Panc1 (cell line): ENCODE results near the gene SETD2. TPM values are rescaled to one million over a fixed set of nuclear protein-coding genes. Genes with fewer than 3 reads are reported as not detected.

Experiments used
- ATAC-seq: fragments of 200-7000 bp; cut with Tn5 transposase; 2 replicates; pipeline ENCODE4 v1.9.1; 2020; ENCODE audit warnings: mild to moderate bottlenecking, moderate library complexity
- BruUV-seq: library from RNA; stranded (reverse); fragments of 400-500 nt; replicated peaks from 2 replicates; lab custom pipeline; 2021; lab: Mats Ljungman, UMichigan
- CTCF ChIA-PET: fragments of 300-600 bp; sonication (Branson Sonifier 250); formaldehyde crosslinking; loops from one replicate; lab custom pipeline; 2022; ENCODE audit warnings: antibody characterized with exemption; lab: Charles Lee
- POLR2A ChIA-PET: fragments of 300-600 bp; sonication (Branson Sonifier 250); formaldehyde crosslinking; loops from one replicate; lab custom pipeline; 2022; ENCODE audit warnings: antibody characterized with exemption; lab: Charles Lee
- DNase-seq: peaks from one replicate; pipeline ENCODE4 v3.0.0-alpha.2; 2010; ENCODE audit warnings: low read depth, low spot score
- H3K27ac ChIP-seq: 2 replicates; pipeline ENCODE4 v1.5.1; 2011; ENCODE audit warnings: mild to moderate bottlenecking, low read length, inconsistent platforms
- H3K27me3 ChIP-seq: fragments of 200-500 bp; sonication (Bioruptor generic); 2 replicates; pipeline ENCODE4 v1.6.0; 2014; ENCODE audit warnings: low read length, inconsistent platforms; ENCODE audit not compliant: control insufficient read depth, insufficient read depth
- H3K36me3 ChIP-seq: fragments of 200-500 bp; sonication (Bioruptor generic); 2 replicates; pipeline ENCODE4 v1.5.1; 2014; ENCODE audit warnings: inconsistent platforms, mild to moderate bottlenecking, low read length, moderate library complexity; ENCODE audit not compliant: control insufficient read depth, insufficient read depth
- H3K4me1 ChIP-seq: 2 replicates; pipeline ENCODE4 v1.5.1; 2011; ENCODE audit warnings: inconsistent platforms, mild to moderate bottlenecking, low read length, moderate library complexity; ENCODE audit not compliant: control insufficient read depth, insufficient read depth
- H3K4me3 ChIP-seq, 2 experiments: 2 replicates each; pipeline ENCODE4 v1.5.1; 2011 to 2012; ENCODE audit warnings: low read depth in 2 of 2, low read length in 2 of 2, mild to moderate bottlenecking in 2 of 2, inconsistent platforms in 1 of 2, moderate library complexity in 1 of 2
- H3K9me3 ChIP-seq: fragments of 200-500 bp; sonication (Bioruptor generic); 2 replicates; pipeline ENCODE4 v1.5.1; 2014; ENCODE audit warnings: low read depth, mild to moderate bottlenecking, inconsistent platforms, low read length, moderate library complexity; ENCODE audit not compliant: control insufficient read depth, insufficient read depth
- POLR2AphosphoS5 ChIP-seq: IDR thresholded peaks from 2 replicates; pipeline ENCODE4 v1.6.1; 2012; ENCODE audit warnings: mild to moderate bottlenecking, low read depth, low read length, moderate library complexity
- REST ChIP-seq, 2 experiments: IDR thresholded peaks; 2 replicates each; pipeline ENCODE4 v1.6.1; 2011 to 2012; ENCODE audit warnings: low read depth in 2 of 2, control low read depth in 1 of 2, low read length in 1 of 2, mild to moderate bottlenecking in 1 of 2, moderate library complexity in 1 of 2; ENCODE audit not compliant: insufficient read depth in 1 of 2
- SIN3A ChIP-seq: IDR thresholded peaks from 2 replicates; pipeline ENCODE4 v1.6.1; 2012; ENCODE audit warnings: low read depth, mild to moderate bottlenecking, low read length, moderate library complexity, borderline replicate concordance; ENCODE audit not compliant: insufficient read depth
- TCF7L2 ChIP-seq: IDR thresholded peaks from 2 replicates; pipeline ENCODE4 v1.6.1; 2011; ENCODE audit warnings: mild to moderate bottlenecking, low read depth, low read length, inconsistent platforms
- in situ Hi-C: cut with HindIII; loops from 2 replicates; pipeline ENCODE4 v1.10.0; 2016; ENCODE audit warnings: low sequenced_read_pairs, low pct_unique_long_range_greater_than_20kb
- intact Hi-C: fragments of 100-400 bp; cut with micrococcal nuclease; formaldehyde crosslinking; loops from one replicate; pipeline ENCODE4 v1.10.0; 2022; ENCODE audit not compliant: unreplicated experiment
- total RNA-seq: library from RNA; stranded (reverse); gene quantifications from one replicate; pipeline ENCODE4 v1.2.1, GENCODE V29; 2021; ENCODE audit not compliant: unreplicated experiment
- TF ChIP-seq, protein P1 (sequence below): fragments of 450-650 bp; IDR thresholded peaks from 2 replicates; pipeline ENCODE4 v1.5.1; 2017; ENCODE audit warnings: mild to moderate bottlenecking

Gene SETD2
- total RNA-seq, 1 experiment from 2014 or later = 32.6 TPM

GRCh38 chr3:47065681-47066080, 98.2 kb downstream of the SETD2 start:
- no peaks in the 10 kb centered on the region; the same call in 1 of the 2 replicates for H3K36me3 ChIP-seq

DNA sequence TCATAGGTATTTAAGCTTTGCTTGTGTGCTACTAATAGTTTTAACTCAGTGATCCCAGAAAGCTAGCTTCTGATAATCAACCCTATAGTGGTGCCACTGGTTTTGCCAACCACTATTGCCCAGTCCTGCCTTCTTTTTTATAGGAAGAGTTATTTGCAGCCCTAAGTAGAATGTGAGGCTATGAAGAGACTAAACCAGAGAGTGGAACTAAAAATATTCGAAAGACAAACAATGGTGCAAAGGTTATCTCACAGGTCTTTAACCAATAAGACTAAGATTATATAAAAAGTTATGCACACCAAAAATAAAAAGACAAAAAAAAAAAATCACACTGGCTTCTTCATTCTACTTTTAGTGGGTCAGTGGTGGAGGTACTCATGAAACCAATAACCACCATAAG, 98.9 kb downstream of the SETD2 start:
- Histone ChIP-seq H3K9me3 (no peaks in the 10 kb centered on the region), H3K4me1 (no peaks in the 10 kb centered on the region), H3K36me3 (no peaks in the 10 kb centered on the region; the same call in 1 of the 2 replicates), H3K27me3 (no peaks in the 10 kb centered on the region), H3K27ac (no peak overlapping the region), H3K4me3 (no peak overlapping the region)
- in situ Hi-C loops (no loop called here), intact Hi-C loops (no loop called here)
- DNase-seq = no peak
- no TSS peak for BruUV-seq
- TF ChIP-seq POLR2AphosphoS5 = no peak
- no peak for TF ChIP-seq TCF7L2
- no peak for ATAC-seq
- ChIA-PET CTCF (no interaction called here), POLR2A (no interaction called here)

More at GRCh38 chr3:47065681-47066080, 98.2 kb downstream of the SETD2 start:
- no TSS peak for BruUV-seq
- intact Hi-C loops = no loop called here
- Histone ChIP-seq H3K4me3 (no peak overlapping the region), H3K4me1 (no peaks in the 10 kb centered on the region), H3K9me3 (no peaks in the 10 kb centered on the region), H3K27me3 (no peaks in the 10 kb centered on the region), H3K27ac (no peak overlapping the region)
- ChIA-PET POLR2A (no interaction called here), CTCF (no interaction called here)
- no peak for ATAC-seq
- no peak for DNase-seq
- in situ Hi-C loops = no loop called here
- TF ChIP-seq SIN3A (no peak), REST (IDR thresholded peaks at IDR 0.05; ENCODE audit: insufficient read depth in 1 of 2, low read depth in 2 of 2, low read length in 1 of 2) (no peak), TCF7L2 (no peak), POLR2AphosphoS5 (no peak)
- TF ChIP-seq, protein P1, sequence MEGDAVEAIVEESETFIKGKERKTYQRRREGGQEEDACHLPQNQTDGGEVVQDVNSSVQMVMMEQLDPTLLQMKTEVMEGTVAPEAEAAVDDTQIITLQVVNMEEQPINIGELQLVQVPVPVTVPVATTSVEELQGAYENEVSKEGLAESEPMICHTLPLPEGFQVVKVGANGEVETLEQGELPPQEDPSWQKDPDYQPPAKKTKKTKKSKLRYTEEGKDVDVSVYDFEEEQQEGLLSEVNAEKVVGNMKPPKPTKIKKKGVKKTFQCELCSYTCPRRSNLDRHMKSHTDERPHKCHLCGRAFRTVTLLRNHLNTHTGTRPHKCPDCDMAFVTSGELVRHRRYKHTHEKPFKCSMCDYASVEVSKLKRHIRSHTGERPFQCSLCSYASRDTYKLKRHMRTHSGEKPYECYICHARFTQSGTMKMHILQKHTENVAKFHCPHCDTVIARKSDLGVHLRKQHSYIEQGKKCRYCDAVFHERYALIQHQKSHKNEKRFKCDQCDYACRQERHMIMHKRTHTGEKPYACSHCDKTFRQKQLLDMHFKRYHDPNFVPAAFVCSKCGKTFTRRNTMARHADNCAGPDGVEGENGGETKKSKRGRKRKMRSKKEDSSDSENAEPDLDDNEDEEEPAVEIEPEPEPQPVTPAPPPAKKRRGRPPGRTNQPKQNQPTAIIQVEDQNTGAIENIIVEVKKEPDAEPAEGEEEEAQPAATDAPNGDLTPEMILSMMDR = no peak

- DNase-seq (no peak), ATAC-seq (no peak)
- no peak overlapping the region for H3K4me3 ChIP-seq
- in situ Hi-C loops = no loop called here
- CTCF ChIA-PET = no interaction called here
- BruUV-seq = no TSS peak
- no peaks in the 10 kb centered on the region for H3K27me3 ChIP-seq
- H3K9me3 ChIP-seq = no peaks in the 10 kb centered on the region
- H3K4me1 ChIP-seq = no peaks in the 10 kb centered on the region
- intact Hi-C loops = no loop called here
- POLR2A ChIA-PET = no interaction called here
- H3K27ac ChIP-seq = no peak overlapping the region
- no peaks in the 10 kb centered on the region; the same call in 1 of the 2 replicates for H3K36me3 ChIP-seq
- TF ChIP-seq POLR2AphosphoS5 = no peak
- TF ChIP-seq, protein P1 = no peak
These were observed 106.7 kb downstream of the SETD2 start for GRCh38 chr3:47057212-47057671.
